ENCODE measurements around the gene MECP2. TPM values are rescaled to one million over a fixed set of nuclear protein-coding genes. Genes with fewer than 3 reads are reported as not detected.

The MECP2 gene
- total RNA-seq, 2 experiments from 2014 or later, result 63.7 to 65.1 TPM

DNA sequence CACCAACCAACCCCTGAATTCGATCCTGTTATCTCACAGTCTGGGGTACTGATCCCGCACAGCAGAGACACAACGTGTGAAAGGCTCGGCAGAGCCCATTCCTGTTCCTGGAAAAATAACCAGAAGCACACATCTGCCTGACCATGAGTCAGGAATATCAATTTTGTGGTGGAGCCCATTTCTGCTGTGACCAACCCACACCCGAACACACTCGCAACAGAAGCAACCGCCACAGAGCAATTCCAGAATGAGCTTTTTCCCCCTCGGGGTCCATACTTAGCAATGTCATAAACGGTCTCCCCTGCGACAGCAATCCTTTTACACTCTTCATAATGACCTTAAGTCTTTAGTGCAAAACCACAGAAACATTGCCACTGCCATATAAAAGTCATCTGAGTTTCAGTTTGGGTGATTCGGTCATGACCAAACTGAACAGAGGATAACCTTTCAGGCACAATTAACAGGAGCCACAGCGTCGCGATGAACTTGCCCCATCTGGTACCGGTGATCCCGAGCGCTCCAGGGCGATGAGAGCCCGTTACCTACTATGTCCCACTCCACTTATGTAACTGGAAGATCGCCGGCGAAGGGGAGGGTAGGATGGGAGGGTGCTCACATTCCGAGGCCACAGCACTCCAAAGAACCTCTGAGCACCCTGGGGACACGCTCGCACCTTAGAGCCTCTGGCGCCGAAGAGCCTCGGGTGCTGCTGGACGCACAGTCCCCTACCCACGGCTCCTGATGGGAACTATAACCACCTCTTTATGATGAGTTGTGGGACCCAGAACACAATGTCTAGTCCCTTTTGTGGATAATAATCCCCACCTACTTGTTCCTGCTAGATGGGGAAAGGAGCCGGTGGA lies 1.1 kb downstream of the MECP2 start:
- TF ChIP-seq, protein P1, sequence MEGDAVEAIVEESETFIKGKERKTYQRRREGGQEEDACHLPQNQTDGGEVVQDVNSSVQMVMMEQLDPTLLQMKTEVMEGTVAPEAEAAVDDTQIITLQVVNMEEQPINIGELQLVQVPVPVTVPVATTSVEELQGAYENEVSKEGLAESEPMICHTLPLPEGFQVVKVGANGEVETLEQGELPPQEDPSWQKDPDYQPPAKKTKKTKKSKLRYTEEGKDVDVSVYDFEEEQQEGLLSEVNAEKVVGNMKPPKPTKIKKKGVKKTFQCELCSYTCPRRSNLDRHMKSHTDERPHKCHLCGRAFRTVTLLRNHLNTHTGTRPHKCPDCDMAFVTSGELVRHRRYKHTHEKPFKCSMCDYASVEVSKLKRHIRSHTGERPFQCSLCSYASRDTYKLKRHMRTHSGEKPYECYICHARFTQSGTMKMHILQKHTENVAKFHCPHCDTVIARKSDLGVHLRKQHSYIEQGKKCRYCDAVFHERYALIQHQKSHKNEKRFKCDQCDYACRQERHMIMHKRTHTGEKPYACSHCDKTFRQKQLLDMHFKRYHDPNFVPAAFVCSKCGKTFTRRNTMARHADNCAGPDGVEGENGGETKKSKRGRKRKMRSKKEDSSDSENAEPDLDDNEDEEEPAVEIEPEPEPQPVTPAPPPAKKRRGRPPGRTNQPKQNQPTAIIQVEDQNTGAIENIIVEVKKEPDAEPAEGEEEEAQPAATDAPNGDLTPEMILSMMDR (IDR thresholded peaks at IDR 0.05), result no peak
- Mint-ChIP-seq H3K4me3 (peak overlapping the region; percentile 92), H3K27me3 (no peaks in the 10 kb centered on the region), H3K4me1 (ENCODE audit: low read depth) (peaks cover 59% of the 10 kb centered on the region), H3K9me3 (no peaks in the 10 kb centered on the region), H3K36me3 (ENCODE audit: low read depth) (peaks cover 21% of the 10 kb centered on the region), H3K27ac (peak overlapping the region; percentile 100)
- intact Hi-C loops (cut with micrococcal nuclease), result no loop called here
- ChIA-PET CTCF (interaction anchor here (1.4 kb wide), 1 partner anchor 149 kb away, joined by 3 read pairs; no protein-coding TSS in a partner anchor), POLR2A (interaction anchor here (0.7 to 1.8 kb wide), 3 partner anchors 56 to 171 kb away, joined by 3 to 6 read pairs (median 4); partner anchors contain the start of genes ARHGAP4 and HCFC1)
- peak; percentile 49 for DNase-seq
- peak; percentile 31 for ATAC-seq

- Mint-ChIP-seq H3K4me3 (peak overlapping the region; percentile 92), H3K9me3 (no peaks in the 10 kb centered on the region), H3K27me3 (no peaks in the 10 kb centered on the region), H3K4me1 (ENCODE audit: low read depth) (peaks cover 63% of the 10 kb centered on the region), H3K27ac (peak overlapping the region; percentile 100), H3K36me3 (ENCODE audit: low read depth) (peaks cover 29% of the 10 kb centered on the region)
- CTCF ChIA-PET, result interaction anchor here (1.8 to 1.9 kb wide), 2 partner anchors 29 to 81 kb away, joined by 4 to 5 read pairs; no protein-coding TSS in a partner anchor
- TF ChIP-seq, protein P1 (IDR thresholded peaks at IDR 0.05), result no peak
- no peak for DNase-seq
- POLR2A ChIA-PET, result interaction anchor here (0.9 to 1.8 kb wide), 3 partner anchors 43 to 169 kb away, joined by 3 to 6 read pairs (median 4); partner anchors contain the start of genes ARHGAP4 and HCFC1
- intact Hi-C loops (cut with micrococcal nuclease), result no loop called here
- no peak for ATAC-seq
Measured at GRCh38 chrX:154094833-154095232, 2.7 kb downstream of the MECP2 start.

DNA sequence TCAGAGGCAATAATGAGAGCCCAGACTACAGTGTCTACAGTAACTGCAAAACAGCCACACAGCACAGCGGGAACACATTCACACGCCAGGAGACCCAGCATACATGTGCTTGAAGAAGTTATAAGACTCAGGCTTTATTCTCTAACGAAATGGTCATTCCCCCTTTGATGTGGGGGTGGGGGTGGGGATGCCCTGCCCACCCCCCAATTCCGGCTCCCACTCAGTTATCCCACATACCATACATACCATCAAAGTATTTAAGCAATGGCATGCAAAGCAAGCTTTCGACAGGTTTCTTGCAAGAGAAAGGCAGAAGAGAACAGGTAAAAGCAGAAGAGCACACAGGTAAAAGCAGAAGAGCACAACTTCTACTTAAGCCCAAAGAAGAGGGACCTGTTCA lies 3.6 kb downstream of the MECP2 start:
- TF ChIP-seq, protein P1 (IDR thresholded peaks at IDR 0.05), result no peak
- no peaks in the 10 kb centered on the region for H3K9me3 Mint-ChIP-seq
- DNase-seq, result no peak
- peak overlapping the region; percentile 68 for H3K27ac Mint-ChIP-seq
- peaks cover 61% of the 10 kb centered on the region for H3K4me1 Mint-ChIP-seq (ENCODE audit: low read depth)
- POLR2A ChIA-PET, result no interaction called here
- H3K36me3 Mint-ChIP-seq (ENCODE audit: low read depth), result peaks cover 34% of the 10 kb centered on the region
- CTCF ChIA-PET, result interaction anchor here (1.8 to 1.9 kb wide), 2 partner anchors 28 to 80 kb away, joined by 4 to 5 read pairs; no protein-coding TSS in a partner anchor
- H3K27me3 Mint-ChIP-seq, result no peaks in the 10 kb centered on the region
- H3K4me3 Mint-ChIP-seq, result peak overlapping the region; percentile 92
- ATAC-seq, result no peak
- intact Hi-C loops (cut with micrococcal nuclease), result no loop called here

GRCh38 chrX:154092371-154092770 lies 5.1 kb downstream of the MECP2 start:
- peaks cover 60% of the 10 kb centered on the region for H3K4me1 Mint-ChIP-seq (ENCODE audit: low read depth)
- peak overlapping the region; percentile 77 for H3K27ac Mint-ChIP-seq
- ChIA-PET CTCF (interaction anchor here (1.3 kb wide), 1 partner anchor 10 kb away, joined by 4 read pairs; no protein-coding TSS in a partner anchor), POLR2A (interaction anchor here (1.0 kb wide), 1 partner anchor 121 kb away, joined by 4 read pairs; the partner anchor contains the start of gene HCFC1)
- peak overlapping the region; percentile 52 for H3K4me3 Mint-ChIP-seq
- TF ChIP-seq, protein P1 (IDR thresholded peaks at IDR 0.05), result no peak
- H3K36me3 Mint-ChIP-seq (ENCODE audit: low read depth), result peaks cover 42% of the 10 kb centered on the region
- DNase-seq (no peak), ATAC-seq (no peak)
- intact Hi-C loops (cut with micrococcal nuclease), result no loop called here
- H3K27me3 Mint-ChIP-seq, result no peaks in the 10 kb centered on the region
- no peaks in the 10 kb centered on the region for H3K9me3 Mint-ChIP-seq
